Measurements from ENCODE around the gene SDCCAG8. TPM values are rescaled to one million over a fixed set of nuclear protein-coding genes. Genes with fewer than 3 reads are reported as not detected.

SDCCAG8 gene
- total RNA-seq, 3 donors from 2014 or later (not counting 1 experiment from before 2014, with no cell fraction given): 17.8 to 28.3 (median 21.2) TPM

DNA sequence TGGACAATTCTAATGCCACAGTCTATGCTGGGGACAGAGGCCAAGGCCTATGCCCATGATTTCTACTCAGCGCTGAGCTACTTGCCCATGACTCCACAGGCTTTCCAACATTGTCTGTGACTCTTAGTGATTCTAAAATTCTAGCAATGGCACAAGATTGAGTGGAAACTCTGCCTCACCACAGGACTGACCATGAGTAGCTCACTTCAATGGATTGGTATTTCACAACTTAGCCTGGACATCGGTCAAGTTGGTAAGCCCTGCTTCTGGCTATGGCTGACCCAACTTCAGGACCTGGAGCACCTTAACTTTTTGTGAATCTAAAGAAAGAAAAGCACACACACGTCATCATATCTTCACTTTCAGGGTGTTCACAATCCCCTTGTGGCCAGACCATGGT is 255.1 kb downstream of the SDCCAG8 start:
- 97% methylated on average over 3 of the region's 3 CpGs for WGBS (ENCODE audit: insufficient coverage)
- Histone ChIP-seq H3K4me1 (ENCODE audit: control insufficient read depth, insufficient read depth, low read length) (peaks cover 38% of the 10 kb centered on the region), H3K9me3 (ENCODE audit: control insufficient read depth, insufficient read depth, low read length) (no peaks in the 10 kb centered on the region), H3K27me3 (ENCODE audit: control insufficient read depth, insufficient read depth, low read length) (no peaks in the 10 kb centered on the region), H3K36me3 (ENCODE audit: control insufficient read depth, insufficient read depth, low read length) (peaks cover 13% of the 10 kb centered on the region), H3K27ac (ENCODE audit: low read length) (no peak overlapping the region), H3K4me3 (ENCODE audit: low read length) (no peak overlapping the region)
- Mint-ChIP-seq H3K4me3 (no peak overlapping the region), H3K36me3 (peaks cover 16% of the 10 kb centered on the region), H3K27ac (peak overlapping the region in 1 of 2 donors; percentile 27), H3K4me1 (peaks cover 58 to 60% of the 10 kb centered on the region in 2 donors), H3K9me3 (no peaks in the 10 kb centered on the region), H3K27me3 (ENCODE audit: low read depth in 2 of 2) (no peaks in the 10 kb centered on the region)
- TF ChIP-seq, protein P1, sequence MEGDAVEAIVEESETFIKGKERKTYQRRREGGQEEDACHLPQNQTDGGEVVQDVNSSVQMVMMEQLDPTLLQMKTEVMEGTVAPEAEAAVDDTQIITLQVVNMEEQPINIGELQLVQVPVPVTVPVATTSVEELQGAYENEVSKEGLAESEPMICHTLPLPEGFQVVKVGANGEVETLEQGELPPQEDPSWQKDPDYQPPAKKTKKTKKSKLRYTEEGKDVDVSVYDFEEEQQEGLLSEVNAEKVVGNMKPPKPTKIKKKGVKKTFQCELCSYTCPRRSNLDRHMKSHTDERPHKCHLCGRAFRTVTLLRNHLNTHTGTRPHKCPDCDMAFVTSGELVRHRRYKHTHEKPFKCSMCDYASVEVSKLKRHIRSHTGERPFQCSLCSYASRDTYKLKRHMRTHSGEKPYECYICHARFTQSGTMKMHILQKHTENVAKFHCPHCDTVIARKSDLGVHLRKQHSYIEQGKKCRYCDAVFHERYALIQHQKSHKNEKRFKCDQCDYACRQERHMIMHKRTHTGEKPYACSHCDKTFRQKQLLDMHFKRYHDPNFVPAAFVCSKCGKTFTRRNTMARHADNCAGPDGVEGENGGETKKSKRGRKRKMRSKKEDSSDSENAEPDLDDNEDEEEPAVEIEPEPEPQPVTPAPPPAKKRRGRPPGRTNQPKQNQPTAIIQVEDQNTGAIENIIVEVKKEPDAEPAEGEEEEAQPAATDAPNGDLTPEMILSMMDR (IDR thresholded peaks at IDR 0.05): no peak
- DNase-seq (no peak), ATAC-seq (no peak)
- intact Hi-C loops (cut with micrococcal nuclease): no loop called here

DNA sequence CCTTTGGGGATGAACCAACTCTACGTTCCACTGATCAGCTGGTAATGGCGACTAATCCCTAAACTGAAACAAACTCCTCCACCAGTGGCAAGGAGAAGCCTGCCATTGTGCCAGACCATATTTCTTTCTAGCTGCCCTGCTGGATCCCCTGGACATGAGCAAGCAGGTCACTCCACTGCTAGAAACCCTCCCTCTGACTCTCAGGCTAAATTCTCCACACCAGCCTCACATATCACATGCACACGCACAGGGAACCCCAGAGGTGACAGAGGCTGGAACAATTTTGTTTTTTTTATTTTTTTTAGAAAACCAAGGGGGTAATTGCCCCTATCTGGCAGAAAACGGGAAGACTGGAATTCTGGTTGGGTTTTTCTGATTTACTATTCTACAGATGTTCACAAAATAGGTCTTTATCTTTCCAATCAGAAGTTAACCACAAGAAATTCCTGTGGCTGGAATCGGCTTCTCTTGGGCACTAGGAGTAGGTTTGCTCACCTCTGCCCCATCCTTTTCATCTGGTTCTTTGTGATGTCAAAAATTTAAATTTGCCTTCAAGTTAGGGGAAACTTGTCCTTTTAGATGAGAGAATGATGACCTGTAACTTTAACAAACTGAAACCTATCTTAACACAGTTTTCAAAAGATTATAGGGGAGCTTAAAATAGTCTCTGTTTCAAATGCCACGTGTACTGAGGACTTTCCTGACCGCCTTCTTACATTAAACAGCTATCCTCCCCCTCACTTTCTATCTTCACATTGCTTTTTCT is 258.1 kb downstream of the SDCCAG8 start:
- no peaks in the 10 kb centered on the region for H3K27me3 ChIP-seq (ENCODE audit: control insufficient read depth, insufficient read depth, low read length)
- intact Hi-C loops (cut with micrococcal nuclease): no loop called here
- no peak overlapping the region for H3K27ac ChIP-seq (ENCODE audit: low read length)
- ATAC-seq (no peak), DNase-seq (no peak)
- peaks cover 8% of the 10 kb centered on the region for H3K4me1 ChIP-seq (ENCODE audit: control insufficient read depth, insufficient read depth, low read length)
- no peaks in the 10 kb centered on the region for H3K9me3 Mint-ChIP-seq
- TF ChIP-seq, protein P1 (IDR thresholded peaks at IDR 0.05): no peak
- peaks cover 28 to 30% of the 10 kb centered on the region in 2 donors for H3K4me1 Mint-ChIP-seq
- H3K36me3 Mint-ChIP-seq: peaks cover 25% of the 10 kb centered on the region
- H3K4me3 Mint-ChIP-seq: no peak overlapping the region
- no peak overlapping the region for H3K27ac Mint-ChIP-seq
- H3K36me3 ChIP-seq (ENCODE audit: control insufficient read depth, insufficient read depth, low read length): peaks cover 19% of the 10 kb centered on the region
- 81% methylated on average over 7 of the region's 7 CpGs for WGBS (ENCODE audit: insufficient coverage)
- no peaks in the 10 kb centered on the region for H3K9me3 ChIP-seq (ENCODE audit: control insufficient read depth, insufficient read depth, low read length)
- H3K27me3 Mint-ChIP-seq (ENCODE audit: low read depth in 2 of 2): no peaks in the 10 kb centered on the region
- H3K4me3 ChIP-seq (ENCODE audit: low read length): no peak overlapping the region

DNA sequence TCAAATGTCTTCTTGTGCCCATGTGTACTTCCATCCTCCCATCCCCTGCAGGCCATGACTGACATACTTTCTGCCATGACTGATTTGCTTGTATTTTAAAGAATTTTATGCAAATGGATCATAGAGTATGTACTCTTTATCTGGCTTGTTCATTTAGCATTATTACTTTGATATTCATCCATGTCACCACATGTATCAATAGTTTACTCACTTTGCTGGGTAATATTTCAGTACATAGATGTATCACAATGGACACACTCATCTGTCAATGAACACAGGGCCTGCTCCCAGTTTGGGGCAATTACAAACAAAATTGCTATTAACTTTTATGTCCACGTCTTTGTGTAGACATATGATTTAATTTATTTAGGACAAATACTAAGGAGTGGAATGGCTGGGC is 259.1 kb downstream of the SDCCAG8 start:
- Mint-ChIP-seq H3K27ac (no peak overlapping the region), H3K36me3 (peaks cover 25% of the 10 kb centered on the region), H3K4me3 (no peak overlapping the region), H3K27me3 (ENCODE audit: low read depth in 2 of 2) (no peaks in the 10 kb centered on the region), H3K9me3 (no peaks in the 10 kb centered on the region), H3K4me1 (peaks cover 21 to 25% of the 10 kb centered on the region in 2 donors)
- ATAC-seq: no peak
- Histone ChIP-seq H3K9me3 (ENCODE audit: control insufficient read depth, insufficient read depth, low read length) (no peaks in the 10 kb centered on the region), H3K4me3 (ENCODE audit: low read length) (no peak overlapping the region), H3K27me3 (ENCODE audit: control insufficient read depth, insufficient read depth, low read length) (no peaks in the 10 kb centered on the region), H3K4me1 (ENCODE audit: control insufficient read depth, insufficient read depth, low read length) (no peaks in the 10 kb centered on the region), H3K27ac (ENCODE audit: low read length) (no peak overlapping the region), H3K36me3 (ENCODE audit: control insufficient read depth, insufficient read depth, low read length) (peaks cover 19% of the 10 kb centered on the region)
- TF ChIP-seq, protein P1 (IDR thresholded peaks at IDR 0.05): no peak
- no CpG with 5 or more reads among the region's 1 CpG for WGBS (ENCODE audit: insufficient coverage)
- DNase-seq: no peak
- intact Hi-C loops (cut with micrococcal nuclease): no loop called here

DNA sequence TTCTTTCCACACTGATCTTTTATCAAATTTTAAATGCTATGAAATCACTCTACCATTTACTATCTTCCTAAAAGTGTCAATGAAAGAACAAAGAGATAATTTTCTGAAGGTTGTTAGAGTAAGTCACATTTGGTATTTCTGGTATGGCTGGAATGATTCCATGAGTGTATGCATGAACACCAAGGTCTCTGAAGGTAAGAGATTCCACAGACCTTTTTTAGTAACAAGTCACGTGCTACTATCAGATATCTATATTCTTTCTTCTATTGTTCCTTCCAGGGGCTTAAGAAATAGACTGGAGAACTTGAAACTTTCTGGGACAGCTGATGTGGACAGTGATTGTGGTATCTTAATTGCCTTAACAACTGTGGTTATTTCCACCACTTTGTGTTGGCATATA is 265.0 kb downstream of the SDCCAG8 start:
- Mint-ChIP-seq H3K4me1 (peaks cover 41% of the 10 kb centered on the region in 2 donors), H3K27me3 (ENCODE audit: low read depth in 2 of 2) (no peaks in the 10 kb centered on the region), H3K9me3 (peaks cover 0 to 2% of the 10 kb centered on the region in 2 donors), H3K4me3 (no peak overlapping the region), H3K27ac (no peak overlapping the region), H3K36me3 (peaks cover 9% of the 10 kb centered on the region)
- no peaks in the 10 kb centered on the region for H3K9me3 ChIP-seq (ENCODE audit: control insufficient read depth, insufficient read depth, low read length)
- no peaks in the 10 kb centered on the region for H3K4me1 ChIP-seq (ENCODE audit: control insufficient read depth, insufficient read depth, low read length)
- H3K27ac ChIP-seq (ENCODE audit: low read length): no peak overlapping the region
- intact Hi-C loops (cut with micrococcal nuclease): no loop called here
- H3K4me3 ChIP-seq (ENCODE audit: low read length): no peak overlapping the region
- no CpG with 5 or more reads among the region's 1 CpG for WGBS (ENCODE audit: insufficient coverage)
- TF ChIP-seq, protein P1 (IDR thresholded peaks at IDR 0.05): no peak
- H3K36me3 ChIP-seq (ENCODE audit: control insufficient read depth, insufficient read depth, low read length): peaks cover 6% of the 10 kb centered on the region
- no peaks in the 10 kb centered on the region for H3K27me3 ChIP-seq (ENCODE audit: control insufficient read depth, insufficient read depth, low read length)
- DNase-seq (no peak), ATAC-seq (no peak)

Data from natural killer cell (primary cell).